A549 (cell line): Measurements from ENCODE around the gene ELANE. TPM values are rescaled to one million over a fixed set of nuclear protein-coding genes. Genes with fewer than 3 reads are reported as not detected.

Source experiments
- POLR2AphosphoS2 ChIP-seq: conservative IDR thresholded peaks from 2 replicates; pipeline ENCODE4 v1.6.1; 2012; ENCODE audit warnings: low read length, improper control_type of control experiment, inconsistent platforms
- polyA plus RNA-seq, 4 experiments: library from polyadenylated mRNA; depleted of rRNA in 3 of 4; stranded (reverse); fragments of >200 nt; fragmentation: RNase III in 1 of 4; extraction: RNeasy Plus Mini Kit Qiagen cat#74134 plus additional on column Dnase treatment in 1 of 4; gene quantifications; 2 replicates in 3 of 4; 3 replicates in 1 of 4; pipeline ENCODE4 v1.2.3, GENCODE V29; 2011 to 2017
- small RNA-seq, 6 experiments: library from RNA; depleted of rRNA; stranded (forward); fragments of <200 nt; gene quantifications; one replicate each; pipeline ENCODE3, GENCODE V24; 2012
- TF ChIP-seq, protein P1 (sequence below): fragments of 450-650 bp; IDR thresholded peaks from 2 replicates; pipeline ENCODE4 v1.6.1; 2014; ENCODE audit warnings: antibody characterized with exemption

The ELANE gene
- polyA plus RNA-seq, 2 of the 4 experiments (the other 2 are of a cell fraction): 0.15 to 0.35 TPM

DNA sequence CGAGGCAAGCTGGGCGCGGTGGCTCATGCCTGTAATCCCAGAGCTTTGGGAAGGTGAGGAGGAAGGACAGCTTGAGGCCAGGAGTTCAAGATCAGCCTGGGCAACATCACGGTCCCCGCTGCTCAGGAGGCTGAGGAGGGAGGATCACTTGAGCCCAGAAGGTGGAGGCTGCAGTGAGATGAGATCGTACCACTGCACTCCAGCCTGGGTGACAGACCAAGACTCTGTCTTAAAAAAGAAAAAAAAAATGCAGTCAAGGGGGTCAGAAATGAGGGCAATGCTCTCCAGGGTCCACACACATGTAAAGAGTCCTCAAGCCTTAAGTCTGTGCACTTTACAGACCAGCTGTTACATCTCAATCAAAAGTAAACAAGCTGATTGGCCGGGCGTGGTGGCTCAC, 52.4 kb downstream of the ELANE start (continued):
- TF ChIP-seq POLR2AphosphoS2: no peak
- TF ChIP-seq, protein P1, sequence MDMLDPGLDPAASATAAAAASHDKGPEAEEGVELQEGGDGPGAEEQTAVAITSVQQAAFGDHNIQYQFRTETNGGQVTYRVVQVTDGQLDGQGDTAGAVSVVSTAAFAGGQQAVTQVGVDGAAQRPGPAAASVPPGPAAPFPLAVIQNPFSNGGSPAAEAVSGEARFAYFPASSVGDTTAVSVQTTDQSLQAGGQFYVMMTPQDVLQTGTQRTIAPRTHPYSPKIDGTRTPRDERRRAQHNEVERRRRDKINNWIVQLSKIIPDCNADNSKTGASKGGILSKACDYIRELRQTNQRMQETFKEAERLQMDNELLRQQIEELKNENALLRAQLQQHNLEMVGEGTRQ: no peak
- TF ChIP-seq, all 56 proteins: peak for 0

Small RNA genes within 50 kb of the gene (small RNA-seq; reads per million reads assigned to genes)
- gene MIR3187: 0 reads per million in 6 experiments
- gene RNU6-9: 1.6 to 1,108 (median 141) reads per million in 6 experiments

Other genes starting within 250 kb of the ELANE start
- 41.9 and 59.8 TPM in 2 replicates for gene POLRMT, start 218.8 kb upstream of the ELANE start, polyA plus RNA-seq (2011; rRNA removed)
- 65.0 to 68.8 TPM (median 66.5 TPM) in 3 replicates for gene POLRMT, start 218.8 kb upstream of the ELANE start, polyA plus RNA-seq (2017; fragmentation: RNase III; extraction: RNeasy Plus Mini Kit Qiagen cat#74134 plus additional on column Dnase treatment)
- 0.13 TPM in 1 of 2 replicates, not detected in the other for gene FGF22, start 212.4 kb upstream of the ELANE start, polyA plus RNA-seq (2011; rRNA removed)
- 0.79 to 1.1 TPM (median 1.0 TPM) in 3 replicates for gene FGF22, start 212.4 kb upstream of the ELANE start, polyA plus RNA-seq (2017; fragmentation: RNase III; extraction: RNeasy Plus Mini Kit Qiagen cat#74134 plus additional on column Dnase treatment)
- gene RNF126, start 189.1 kb upstream of the ELANE start, polyA plus RNA-seq (2011; rRNA removed): 3.1 and 4.9 TPM in 2 replicates
- gene RNF126, start 189.1 kb upstream of the ELANE start, polyA plus RNA-seq (2017; fragmentation: RNase III; extraction: RNeasy Plus Mini Kit Qiagen cat#74134 plus additional on column Dnase treatment): 35.0 to 36.3 TPM (median 35.4 TPM) in 3 replicates
- 45.5 and 58.1 TPM in 2 replicates for gene FSTL3, start 175.9 kb upstream of the ELANE start, polyA plus RNA-seq (2011; rRNA removed)
- 110 to 131 TPM (median 118 TPM) in 3 replicates for gene FSTL3, start 175.9 kb upstream of the ELANE start, polyA plus RNA-seq (2017; fragmentation: RNase III; extraction: RNeasy Plus Mini Kit Qiagen cat#74134 plus additional on column Dnase treatment)
- gene PRSS57, start 156.9 kb upstream of the ELANE start, polyA plus RNA-seq (2011; rRNA removed): 0.10 TPM in 1 of 2 replicates, not detected in the other
- not detected in 3 replicates for gene PRSS57, start 156.9 kb upstream of the ELANE start, polyA plus RNA-seq (2017; fragmentation: RNase III; extraction: RNeasy Plus Mini Kit Qiagen cat#74134 plus additional on column Dnase treatment)
- gene PALM, start 143.4 kb upstream of the ELANE start, polyA plus RNA-seq (2011; rRNA removed): 2.0 and 3.0 TPM in 2 replicates
- gene PALM, start 143.4 kb upstream of the ELANE start, polyA plus RNA-seq (2017; fragmentation: RNase III; extraction: RNeasy Plus Mini Kit Qiagen cat#74134 plus additional on column Dnase treatment): 11.4 to 17.5 TPM (median 15.7 TPM) in 3 replicates
- 38.3 and 46.5 TPM in 2 replicates for gene MISP, start 101.2 kb upstream of the ELANE start, polyA plus RNA-seq (2011; rRNA removed)
- 56.9 to 62.7 TPM (median 61.4 TPM) in 3 replicates for gene MISP, start 101.2 kb upstream of the ELANE start, polyA plus RNA-seq (2017; fragmentation: RNase III; extraction: RNeasy Plus Mini Kit Qiagen cat#74134 plus additional on column Dnase treatment)
- 144 and 207 TPM in 2 replicates for gene PTBP1, start 54.9 kb upstream of the ELANE start, polyA plus RNA-seq (2011; rRNA removed)
- 264 to 299 TPM (median 285 TPM) in 3 replicates for gene PTBP1, start 54.9 kb upstream of the ELANE start, polyA plus RNA-seq (2017; fragmentation: RNase III; extraction: RNeasy Plus Mini Kit Qiagen cat#74134 plus additional on column Dnase treatment)
- gene PLPPR3, start 30.3 kb upstream of the ELANE start, polyA plus RNA-seq (2011; rRNA removed): 2.6 and 3.2 TPM in 2 replicates
- 3.5 to 4.2 TPM (median 3.7 TPM) in 3 replicates for gene PLPPR3, start 30.3 kb upstream of the ELANE start, polyA plus RNA-seq (2017; fragmentation: RNase III; extraction: RNeasy Plus Mini Kit Qiagen cat#74134 plus additional on column Dnase treatment)
- gene AZU1, start 24.5 kb upstream of the ELANE start, polyA plus RNA-seq (2011; rRNA removed): 0.15 and 0.31 TPM in 2 replicates
- gene AZU1, start 24.5 kb upstream of the ELANE start, polyA plus RNA-seq (2017; fragmentation: RNase III; extraction: RNeasy Plus Mini Kit Qiagen cat#74134 plus additional on column Dnase treatment): 0.26 to 0.55 TPM (median 0.32 TPM) in 3 replicates
- gene PRTN3, start 11.3 kb upstream of the ELANE start, polyA plus RNA-seq (2011; rRNA removed): 0.21 and 0.36 TPM in 2 replicates
- gene PRTN3, start 11.3 kb upstream of the ELANE start, polyA plus RNA-seq (2017; fragmentation: RNase III; extraction: RNeasy Plus Mini Kit Qiagen cat#74134 plus additional on column Dnase treatment): 0.18 to 0.39 TPM (median 0.24 TPM) in 3 replicates
- 7.6 TPM in 2 replicates for gene CFD, start 7.4 kb downstream of the ELANE start, polyA plus RNA-seq (2011; rRNA removed)
- 13.8 to 14.8 TPM (median 14.3 TPM) in 3 replicates for gene CFD, start 7.4 kb downstream of the ELANE start, polyA plus RNA-seq (2017; fragmentation: RNase III; extraction: RNeasy Plus Mini Kit Qiagen cat#74134 plus additional on column Dnase treatment)
- 8.0 TPM in 2 replicates for gene MED16, start 40.9 kb downstream of the ELANE start, polyA plus RNA-seq (2011; rRNA removed)
- gene MED16, start 40.9 kb downstream of the ELANE start, polyA plus RNA-seq (2017; fragmentation: RNase III; extraction: RNeasy Plus Mini Kit Qiagen cat#74134 plus additional on column Dnase treatment): 11.9 to 13.9 TPM (median 12.7 TPM) in 3 replicates
- not detected in 2 replicates for gene RNU6-9, start 41.2 kb downstream of the ELANE start, polyA plus RNA-seq (2011; rRNA removed)
- gene RNU6-9, start 41.2 kb downstream of the ELANE start, polyA plus RNA-seq (2017; fragmentation: RNase III; extraction: RNeasy Plus Mini Kit Qiagen cat#74134 plus additional on column Dnase treatment): not detected in 3 replicates
- 16.9 and 22.7 TPM in 2 replicates for gene R3HDM4, start 60.9 kb downstream of the ELANE start, polyA plus RNA-seq (2011; rRNA removed)
- gene R3HDM4, start 60.9 kb downstream of the ELANE start, polyA plus RNA-seq (2017; fragmentation: RNase III; extraction: RNeasy Plus Mini Kit Qiagen cat#74134 plus additional on column Dnase treatment): 18.8 to 24.8 TPM (median 20.7 TPM) in 3 replicates
- 0.05 and 0.14 TPM in 2 replicates for gene KISS1R, start 65.0 kb downstream of the ELANE start, polyA plus RNA-seq (2011; rRNA removed)
- gene KISS1R, start 65.0 kb downstream of the ELANE start, polyA plus RNA-seq (2017; fragmentation: RNase III; extraction: RNeasy Plus Mini Kit Qiagen cat#74134 plus additional on column Dnase treatment): 0.18 to 0.79 TPM (median 0.38 TPM) in 3 replicates
- gene ARID3A, start 73.7 kb downstream of the ELANE start, polyA plus RNA-seq (2011; rRNA removed): 3.3 and 3.4 TPM in 2 replicates
- 4.6 to 6.1 TPM (median 5.4 TPM) in 3 replicates for gene ARID3A, start 73.7 kb downstream of the ELANE start, polyA plus RNA-seq (2017; fragmentation: RNase III; extraction: RNeasy Plus Mini Kit Qiagen cat#74134 plus additional on column Dnase treatment)
- gene WDR18, start 132.0 kb downstream of the ELANE start, polyA plus RNA-seq (2011; rRNA removed): 22.2 and 23.8 TPM in 2 replicates
- gene WDR18, start 132.0 kb downstream of the ELANE start, polyA plus RNA-seq (2017; fragmentation: RNase III; extraction: RNeasy Plus Mini Kit Qiagen cat#74134 plus additional on column Dnase treatment): 41.7 to 48.9 TPM (median 48.1 TPM) in 3 replicates
- 0.65 and 0.67 TPM in 2 replicates for gene GRIN3B, start 148.1 kb downstream of the ELANE start, polyA plus RNA-seq (2011; rRNA removed)
- 1.1 to 1.5 TPM (median 1.5 TPM) in 3 replicates for gene GRIN3B, start 148.1 kb downstream of the ELANE start, polyA plus RNA-seq (2017; fragmentation: RNase III; extraction: RNeasy Plus Mini Kit Qiagen cat#74134 plus additional on column Dnase treatment)
- 45.6 and 53.3 TPM in 2 replicates for gene TMEM259, start 168.8 kb downstream of the ELANE start, polyA plus RNA-seq (2011; rRNA removed)
- 71.1 to 82.2 TPM (median 78.3 TPM) in 3 replicates for gene TMEM259, start 168.8 kb downstream of the ELANE start, polyA plus RNA-seq (2017; fragmentation: RNase III; extraction: RNeasy Plus Mini Kit Qiagen cat#74134 plus additional on column Dnase treatment)
- not detected in 2 replicates for gene RNU6-2, start 169.2 kb downstream of the ELANE start, polyA plus RNA-seq (2011; rRNA removed)
- not detected in 3 replicates for gene RNU6-2, start 169.2 kb downstream of the ELANE start, polyA plus RNA-seq (2017; fragmentation: RNase III; extraction: RNeasy Plus Mini Kit Qiagen cat#74134 plus additional on column Dnase treatment)
- gene CNN2, start 174.3 kb downstream of the ELANE start, polyA plus RNA-seq (2011; rRNA removed): 31.7 and 32.2 TPM in 2 replicates
- 99.3 to 115 TPM (median 101 TPM) in 3 replicates for gene CNN2, start 174.3 kb downstream of the ELANE start, polyA plus RNA-seq (2017; fragmentation: RNase III; extraction: RNeasy Plus Mini Kit Qiagen cat#74134 plus additional on column Dnase treatment)
- gene ABCA7, start 187.8 kb downstream of the ELANE start, polyA plus RNA-seq (2011; rRNA removed): 5.0 and 6.6 TPM in 2 replicates
- gene ABCA7, start 187.8 kb downstream of the ELANE start, polyA plus RNA-seq (2017; fragmentation: RNase III; extraction: RNeasy Plus Mini Kit Qiagen cat#74134 plus additional on column Dnase treatment): 8.8 to 13.5 TPM (median 12.6 TPM) in 3 replicates
- 0.48 and 1.2 TPM in 2 replicates for gene ARHGAP45, start 214.9 kb downstream of the ELANE start, polyA plus RNA-seq (2011; rRNA removed)
- 1.5 to 1.9 TPM (median 1.8 TPM) in 3 replicates for gene ARHGAP45, start 214.9 kb downstream of the ELANE start, polyA plus RNA-seq (2017; fragmentation: RNase III; extraction: RNeasy Plus Mini Kit Qiagen cat#74134 plus additional on column Dnase treatment)
- gene POLR2E, start 243.1 kb downstream of the ELANE start, polyA plus RNA-seq (2011; rRNA removed): 81.0 and 99.6 TPM in 2 replicates
- 170 to 181 TPM (median 172 TPM) in 3 replicates for gene POLR2E, start 243.1 kb downstream of the ELANE start, polyA plus RNA-seq (2017; fragmentation: RNase III; extraction: RNeasy Plus Mini Kit Qiagen cat#74134 plus additional on column Dnase treatment)